GM18526 (cell line): ENCODE results near the gene VASH1.

Experiments
- POLR2A ChIP-seq: IDR thresholded peaks from 3 replicates; pipeline ENCODE4 v1.6.1; 2011; ENCODE audit not compliant: insufficient read length; ENCODE audit errors: extremely low read depth

VASH1 gene

DNA sequence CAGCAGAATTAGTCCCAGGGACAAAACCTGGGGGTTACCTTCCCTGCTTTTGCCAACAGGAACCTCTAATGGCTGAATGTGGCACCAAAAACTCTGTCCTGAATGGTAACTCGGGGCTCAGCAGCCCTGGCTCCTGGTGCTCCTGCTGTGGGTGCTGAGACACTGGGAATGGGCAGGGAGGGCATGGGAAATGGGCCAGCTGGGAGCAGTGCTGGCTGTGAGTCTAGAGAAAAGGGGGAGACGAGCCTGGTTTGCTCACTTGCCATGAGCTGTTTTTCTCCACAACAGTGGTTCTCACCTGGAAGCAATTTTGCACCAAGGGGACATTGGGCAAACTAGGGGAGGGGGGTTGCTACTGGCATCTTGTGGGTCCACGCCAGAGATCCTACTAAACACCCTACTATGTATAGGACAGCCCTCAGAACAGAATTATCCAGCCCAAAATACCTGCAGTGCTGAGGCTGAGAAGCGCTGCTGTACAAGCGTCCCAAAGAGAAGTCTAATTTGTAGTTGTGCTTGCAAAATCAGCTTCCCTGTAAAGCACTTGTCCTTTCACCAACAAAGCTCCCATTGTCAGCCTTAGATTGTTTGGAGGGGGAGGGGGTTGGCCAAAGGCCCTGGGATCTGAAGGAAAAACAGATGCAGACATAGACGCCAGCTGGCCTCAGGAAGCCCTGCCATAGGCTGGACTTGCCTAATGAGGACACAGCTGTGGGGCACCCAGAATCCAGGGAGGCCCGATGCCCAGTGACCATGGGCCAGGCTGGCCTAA lies 68.6 kb downstream of the VASH1 start:
- TF ChIP-seq POLR2A, result no peak

DNA sequence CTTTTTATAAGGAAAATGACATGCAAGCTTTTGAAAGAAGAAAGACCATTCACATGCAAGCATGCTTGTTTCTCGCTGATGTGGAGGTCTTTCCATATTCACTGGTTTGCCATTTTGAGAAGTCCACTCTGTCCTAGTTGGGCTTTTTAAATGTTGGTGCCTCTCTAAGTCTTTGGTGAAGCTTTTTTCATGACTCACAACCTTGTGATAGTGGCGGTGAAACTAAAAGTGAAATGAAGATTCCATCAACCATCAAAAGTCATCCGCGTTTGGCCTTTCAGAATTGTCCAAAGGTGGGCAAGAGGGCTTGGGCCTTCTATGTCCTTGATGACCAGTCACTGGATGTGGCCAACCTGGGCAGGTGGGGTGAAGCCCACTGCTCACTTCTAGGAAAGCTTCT lies 69.3 kb downstream of the VASH1 start:
- TF ChIP-seq POLR2A, result no peak

- no peak for TF ChIP-seq POLR2A
These were observed 71.3 kb downstream of the VASH1 start for GRCh38 chr14:76832503-76832988.
